Upper lobe of right lung (tissue), 1 donor: ENCODE data around the gene GPR35. TPM values are rescaled to one million over a fixed set of nuclear protein-coding genes. Genes with fewer than 3 reads are reported as not detected.

Source experiments
- ATAC-seq: fragments of 200-7000 bp; cut with Tn5 transposase; one replicate; pipeline ENCODE4 v1.9.1; 2020; ENCODE audit warnings: mild to moderate bottlenecking, moderate library complexity
- DNase-seq: peaks from one replicate; pipeline ENCODE4 v3.0.0-alpha.2; 2020
- H3K27ac ChIP-seq: fragments of 200-600 bp; one replicate; pipeline ENCODE4 v1.8.0; 2022
- H3K27me3 ChIP-seq: fragments of 200-600 bp; one replicate; pipeline ENCODE4 v1.8.0; 2022; ENCODE audit warnings: mild to moderate bottlenecking
- H3K36me3 ChIP-seq: fragments of 200-600 bp; one replicate; pipeline ENCODE4 v1.8.0; 2022
- H3K4me1 ChIP-seq: fragments of 200-600 bp; one replicate; pipeline ENCODE4 v1.8.0; 2022
- H3K4me3 ChIP-seq: fragments of 200-600 bp; one replicate; pipeline ENCODE4 v1.8.0; 2022; ENCODE audit warnings: mild to moderate bottlenecking
- H3K9me3 ChIP-seq: fragments of 200-600 bp; one replicate; pipeline ENCODE4 v1.8.0; 2022
- CTCF ChIP-seq: fragments of 200-600 bp; IDR thresholded peaks from one replicate; pipeline ENCODE4 v1.8.0; 2022; ENCODE audit warnings: antibody characterized with exemption
- intact Hi-C: fragments of 100-400 bp; cut with DNase I; formaldehyde crosslinking; loops from one replicate; pipeline ENCODE4 v1.11.0; 2022
- total RNA-seq: library from RNA; stranded (reverse); fragmentation: NEBNext Ultra II Directional; extraction: Animal tissue kit (Norgen Biotek cat#: 25700); gene quantifications from one replicate; pipeline ENCODE4 v1.2.1, GENCODE V29; 2021
- donor health status: DM: no; HTN: yes; CAD: no; lungs with severe emphysema.

Gene GPR35
- total RNA-seq, 1 donor from 2014 or later, result 3.4 TPM

- intact Hi-C loops, result no loop called here
- Histone ChIP-seq H3K27ac (no peak overlapping the region), H3K4me3 (no peak overlapping the region), H3K27me3 (no peaks in the 10 kb centered on the region), H3K4me1 (no peaks in the 10 kb centered on the region), H3K36me3 (no peaks in the 10 kb centered on the region), H3K9me3 (no peaks in the 10 kb centered on the region)
- DNase-seq (peak; percentile 12), ATAC-seq (no peak)
- no peak for TF ChIP-seq CTCF
Measured at GRCh38 chr2:240629619-240629967, 4.3 kb downstream of the GPR35 start.

GRCh38 chr2:240629968-240630770, 4.9 kb downstream of the GPR35 start:
- no peak for TF ChIP-seq CTCF
- ATAC-seq (no peak), DNase-seq (peak; percentile 62)
- no peaks in the 10 kb centered on the region for H3K4me1 ChIP-seq
- no peak overlapping the region for H3K4me3 ChIP-seq
- H3K27ac ChIP-seq, result no peak overlapping the region
- intact Hi-C loops, result no loop called here
- H3K36me3 ChIP-seq, result no peaks in the 10 kb centered on the region
- no peaks in the 10 kb centered on the region for H3K27me3 ChIP-seq
- no peaks in the 10 kb centered on the region for H3K9me3 ChIP-seq

- no peak overlapping the region for H3K27ac ChIP-seq
- no peak for TF ChIP-seq CTCF
- H3K4me3 ChIP-seq, result no peak overlapping the region
- no peaks in the 10 kb centered on the region for H3K4me1 ChIP-seq
- no peak for ATAC-seq
- intact Hi-C loops, result no loop called here
- H3K9me3 ChIP-seq, result no peaks in the 10 kb centered on the region
- H3K36me3 ChIP-seq, result no peaks in the 10 kb centered on the region
- peak; percentile 53 for DNase-seq
- no peaks in the 10 kb centered on the region for H3K27me3 ChIP-seq
Measured at GRCh38 chr2:240630771-240631547, 5.7 kb downstream of the GPR35 start.

GRCh38 chr2:240631548-240632305, 6.4 kb downstream of the GPR35 start:
- H3K27ac ChIP-seq, result no peak overlapping the region
- intact Hi-C loops, result no loop called here
- DNase-seq, result peak; percentile 45

More at GRCh38 chr2:240631548-240632305, 6.4 kb downstream of the GPR35 start:
- H3K4me1 ChIP-seq, result no peaks in the 10 kb centered on the region
- no peak for TF ChIP-seq CTCF
- ATAC-seq, result no peak
- no peaks in the 10 kb centered on the region for H3K9me3 ChIP-seq
- no peaks in the 10 kb centered on the region for H3K36me3 ChIP-seq
- no peak overlapping the region for H3K4me3 ChIP-seq
- H3K27me3 ChIP-seq, result no peaks in the 10 kb centered on the region
